ENCODE data around the gene SNTG2. TPM values are rescaled to one million over a fixed set of nuclear protein-coding genes. Genes with fewer than 3 reads are reported as not detected.

SNTG2 gene
- total and polyA plus RNA-seq, 7 donors = 0.26 to 1.7 (median 0.73) TPM; not detected in 2

GRCh38 chr2:960061-960736 lies 9.6 kb downstream of the SNTG2 start:
- Histone ChIP-seq H3K9me3 (no peaks in the 10 kb centered on the region), H3K27me3 (ENCODE audit: insufficient read depth in 3 of 3, low read length in 2 of 3) (peaks cover 0 to 10% (median 2%) of the 10 kb centered on the region in 3 donors), H3K36me3 (ENCODE audit: insufficient read depth in 1 of 2, low read depth in 1 of 2) (no peaks in the 10 kb centered on the region), H3K4me1 (no peaks in the 10 kb centered on the region), H3K27ac (no peak overlapping the region), H3K4me3 (no peak overlapping the region)
- intact Hi-C loops (cut with DNase I) = no loop called here
- no peak for ATAC-seq
- TF ChIP-seq, protein P1, sequence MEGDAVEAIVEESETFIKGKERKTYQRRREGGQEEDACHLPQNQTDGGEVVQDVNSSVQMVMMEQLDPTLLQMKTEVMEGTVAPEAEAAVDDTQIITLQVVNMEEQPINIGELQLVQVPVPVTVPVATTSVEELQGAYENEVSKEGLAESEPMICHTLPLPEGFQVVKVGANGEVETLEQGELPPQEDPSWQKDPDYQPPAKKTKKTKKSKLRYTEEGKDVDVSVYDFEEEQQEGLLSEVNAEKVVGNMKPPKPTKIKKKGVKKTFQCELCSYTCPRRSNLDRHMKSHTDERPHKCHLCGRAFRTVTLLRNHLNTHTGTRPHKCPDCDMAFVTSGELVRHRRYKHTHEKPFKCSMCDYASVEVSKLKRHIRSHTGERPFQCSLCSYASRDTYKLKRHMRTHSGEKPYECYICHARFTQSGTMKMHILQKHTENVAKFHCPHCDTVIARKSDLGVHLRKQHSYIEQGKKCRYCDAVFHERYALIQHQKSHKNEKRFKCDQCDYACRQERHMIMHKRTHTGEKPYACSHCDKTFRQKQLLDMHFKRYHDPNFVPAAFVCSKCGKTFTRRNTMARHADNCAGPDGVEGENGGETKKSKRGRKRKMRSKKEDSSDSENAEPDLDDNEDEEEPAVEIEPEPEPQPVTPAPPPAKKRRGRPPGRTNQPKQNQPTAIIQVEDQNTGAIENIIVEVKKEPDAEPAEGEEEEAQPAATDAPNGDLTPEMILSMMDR (IDR thresholded peaks at IDR 0.05) = no peak
- DNase-seq = no peak
- 63 to 69% (median 64%) methylated on average over 14 of the region's 14 CpGs for WGBS, 3 donors

- Histone ChIP-seq H3K4me3 (no peak overlapping the region), H3K36me3 (ENCODE audit: insufficient read depth in 1 of 2, low read depth in 1 of 2) (no peaks in the 10 kb centered on the region), H3K27me3 (ENCODE audit: insufficient read depth in 3 of 3, low read length in 2 of 3) (peaks cover 0 to 13% (median 2%) of the 10 kb centered on the region in 3 donors), H3K27ac (no peak overlapping the region), H3K4me1 (no peaks in the 10 kb centered on the region), H3K9me3 (no peaks in the 10 kb centered on the region)
- TF ChIP-seq, protein P1 (IDR thresholded peaks at IDR 0.05) = no peak
- DNase-seq = no peak
- ATAC-seq = no peak
- intact Hi-C loops (cut with DNase I) = no loop called here
Observed at GRCh38 chr2:961786-962185, 11.1 kb downstream of the SNTG2 start.

DNA sequence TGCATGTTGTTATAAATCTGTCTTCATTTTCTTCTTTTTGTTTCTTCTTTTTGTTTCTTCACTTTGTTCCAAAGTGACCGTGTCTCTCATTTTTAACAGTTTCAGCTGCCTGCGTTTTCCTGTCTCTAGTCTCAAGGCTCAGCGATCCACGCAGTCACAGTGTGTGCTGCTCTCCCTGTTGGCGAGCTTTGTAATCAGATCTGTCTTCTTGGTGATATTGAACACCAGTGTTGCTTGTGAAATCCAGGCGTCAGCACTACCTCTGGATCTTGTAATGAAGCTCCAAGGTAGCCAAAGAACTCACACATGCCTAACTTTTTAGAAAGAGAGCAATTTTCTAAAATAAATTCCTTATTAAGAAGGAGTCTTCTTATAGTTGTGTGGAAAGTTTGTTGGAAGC lies 13.2 kb downstream of the SNTG2 start:
- H3K36me3 ChIP-seq (ENCODE audit: insufficient read depth in 1 of 2, low read depth in 1 of 2) = no peaks in the 10 kb centered on the region
- peaks cover 0 to 13% (median 0%) of the 10 kb centered on the region in 3 donors for H3K27me3 ChIP-seq (ENCODE audit: insufficient read depth in 3 of 3, low read length in 2 of 3)
- no peaks in the 10 kb centered on the region for H3K4me1 ChIP-seq
- ATAC-seq (no peak), DNase-seq (no peak)
- no peaks in the 10 kb centered on the region for H3K9me3 ChIP-seq
- intact Hi-C loops (cut with DNase I) = no loop called here
- WGBS, 3 donors = 45 to 51% (median 45%) methylated on average over 6 of the region's 6 CpGs
- TF ChIP-seq, protein P1 (IDR thresholded peaks at IDR 0.05) = no peak
- H3K4me3 ChIP-seq = no peak overlapping the region
- H3K27ac ChIP-seq = no peak overlapping the region

GRCh38 chr2:964562-964961 lies 13.9 kb downstream of the SNTG2 start:
- intact Hi-C loops (cut with DNase I) = no loop called here
- H3K4me3 ChIP-seq = no peak overlapping the region
- peaks cover 0 to 13% (median 0%) of the 10 kb centered on the region in 3 donors for H3K27me3 ChIP-seq (ENCODE audit: insufficient read depth in 3 of 3, low read length in 2 of 3)
- no peak overlapping the region for H3K27ac ChIP-seq
- H3K4me1 ChIP-seq = no peaks in the 10 kb centered on the region
- TF ChIP-seq, protein P1 (IDR thresholded peaks at IDR 0.05) = no peak
- WGBS, 3 donors = 65 to 72% (median 69%) methylated on average over 8 of the region's 8 CpGs
- ATAC-seq (no peak), DNase-seq (no peak)
- no peaks in the 10 kb centered on the region for H3K36me3 ChIP-seq (ENCODE audit: insufficient read depth in 1 of 2, low read depth in 1 of 2)
- H3K9me3 ChIP-seq = no peaks in the 10 kb centered on the region

DNA sequence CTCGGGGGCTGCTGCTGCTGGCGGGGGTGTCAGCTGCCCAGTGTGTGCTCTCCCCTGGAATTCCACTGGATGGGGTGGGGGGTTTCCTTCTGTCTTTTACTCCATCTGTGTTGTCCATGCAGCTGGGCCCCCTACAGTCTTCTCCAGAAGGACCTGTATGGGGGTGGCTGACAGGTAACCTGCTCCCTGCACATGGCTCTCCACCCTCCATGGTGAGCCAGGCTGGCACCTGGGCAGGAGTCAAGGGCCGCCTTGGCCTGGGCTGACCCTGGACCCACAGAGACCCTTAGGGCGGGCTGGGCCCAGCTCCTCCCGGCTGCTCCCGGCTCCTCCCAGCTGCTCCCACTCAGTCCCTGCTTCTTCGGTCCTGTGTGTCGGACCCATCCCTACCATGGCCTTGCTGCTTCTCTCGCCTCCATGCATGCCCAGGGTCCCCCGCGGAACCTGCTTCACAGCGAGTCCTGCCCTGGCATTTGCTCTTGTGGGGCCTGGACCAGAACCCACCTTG lies 15.0 kb downstream of the SNTG2 start:
- ATAC-seq (no peak), DNase-seq (no peak)
- no peak overlapping the region for H3K4me3 ChIP-seq
- H3K4me1 ChIP-seq = no peaks in the 10 kb centered on the region
- intact Hi-C loops (cut with DNase I) = no loop called here
- TF ChIP-seq, protein P1 (IDR thresholded peaks at IDR 0.05) = no peak
- no peaks in the 10 kb centered on the region for H3K36me3 ChIP-seq (ENCODE audit: insufficient read depth in 1 of 2, low read depth in 1 of 2)
- H3K27ac ChIP-seq = no peak overlapping the region
- WGBS, 3 donors = 83 to 91% (median 89%) methylated on average over 12 of the region's 12 CpGs
- peaks cover 0 to 13% (median 0%) of the 10 kb centered on the region in 3 donors for H3K27me3 ChIP-seq (ENCODE audit: insufficient read depth in 3 of 3, low read length in 2 of 3)
- H3K9me3 ChIP-seq = no peaks in the 10 kb centered on the region
